Measurements from ENCODE around the gene GNG8. TPM values are rescaled to one million over a fixed set of nuclear protein-coding genes. Genes with fewer than 3 reads are reported as not detected.

The GNG8 gene
- total and polyA plus RNA-seq, 5 donors from 2014 or later, result 6.8 to 15.7 (median 8.6) TPM; not detected in 2

DNA sequence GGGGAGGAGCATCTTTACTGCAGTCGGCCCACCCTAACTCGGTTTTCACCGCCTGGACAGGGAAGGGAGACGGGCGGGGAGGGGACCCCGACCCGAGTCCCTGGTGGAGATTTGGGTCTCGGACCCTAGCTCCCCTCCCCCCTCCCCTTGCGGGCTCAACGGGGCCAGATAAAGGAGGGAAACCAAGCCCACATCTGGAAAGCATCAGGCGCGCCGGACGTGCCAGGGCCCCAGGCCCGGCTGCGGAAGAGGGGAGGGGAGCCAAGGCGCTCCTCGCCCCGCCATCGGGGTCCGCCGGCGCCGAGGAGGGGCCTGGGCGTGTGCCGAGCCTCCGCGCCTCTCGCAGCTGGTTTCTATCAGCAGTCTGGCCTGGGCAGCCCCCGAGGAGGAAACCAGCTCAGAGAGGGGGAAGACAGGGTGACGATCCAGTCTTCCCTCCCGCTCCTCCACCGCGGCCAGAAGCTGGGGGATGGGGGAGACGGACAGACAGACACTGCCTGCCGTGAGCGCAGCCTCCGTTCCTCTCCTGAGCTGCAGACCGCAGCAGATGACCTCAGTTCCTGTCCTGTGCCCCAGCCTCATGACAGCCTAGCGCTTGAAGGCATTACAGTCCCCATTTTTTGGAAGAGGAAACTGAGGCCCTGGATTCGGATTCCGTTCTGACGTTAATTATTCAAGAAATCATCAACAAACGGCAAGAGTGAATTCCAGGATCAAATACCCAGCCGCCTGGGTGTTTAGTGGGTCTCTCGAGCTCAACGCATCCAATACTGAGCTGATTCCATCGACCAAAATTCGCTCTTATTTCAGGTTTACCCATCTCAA lies 3.6 kb upstream of the GNG8 start:
- Mint-ChIP-seq H3K4me3 (peak overlapping the region; percentile 9 to 73 (median 62)), H3K27ac (no peak overlapping the region), H3K27me3 (peaks cover 35% of the 10 kb centered on the region), H3K9me3 (no peaks in the 10 kb centered on the region), H3K4me1 (peaks cover 0 to 10% (median under 1%) of the 10 kb centered on the region in 4 donors), H3K36me3 (no peaks in the 10 kb centered on the region)
- Histone ChIP-seq H3K36me3 (ENCODE audit: control insufficient read depth, insufficient read depth, low read length) (no peaks in the 10 kb centered on the region), H3K4me3 (ENCODE audit: low read depth, low read length) (no peak overlapping the region), H3K4me1 (ENCODE audit: control insufficient read depth, insufficient read depth, low read length, poor library complexity, severe bottlenecking) (peaks cover 41% of the 10 kb centered on the region), H3K27me3 (ENCODE audit: control insufficient read depth, insufficient read depth, low read length) (peaks cover 5% of the 10 kb centered on the region), H3K9me3 (ENCODE audit: control insufficient read depth in 2 of 2, low read length in 2 of 2) (no peaks in the 10 kb centered on the region), H3K27ac (ENCODE audit: insufficient read depth, low read length, poor library complexity, severe bottlenecking) (peak overlapping the region; percentile 65)
- DNase-seq (peak in 1 of 3 donors; percentile 48), ATAC-seq (ENCODE audit: low read depth in 2 of 2) (no peak)

DNA sequence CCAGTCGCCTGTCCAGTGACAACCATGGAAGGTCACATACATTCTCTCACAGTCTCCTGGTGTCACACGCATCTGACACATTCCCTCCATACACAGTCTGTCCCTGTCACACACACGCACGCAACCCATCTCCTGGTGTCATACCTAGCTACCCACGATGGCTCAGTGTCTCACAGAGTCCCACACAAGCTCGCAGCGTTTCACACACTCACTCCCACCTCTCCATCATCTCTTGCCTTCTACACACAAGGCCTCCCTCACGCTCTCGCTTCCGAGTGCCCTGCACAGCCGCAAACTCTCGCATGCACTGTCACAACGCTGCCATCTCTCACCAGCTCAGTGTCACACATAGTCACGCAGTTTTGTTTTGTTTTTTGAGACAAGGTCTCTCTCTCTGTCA lies 1.2 kb upstream of the GNG8 start:
- Mint-ChIP-seq H3K9me3 (no peaks in the 10 kb centered on the region), H3K4me1 (peaks cover 0 to 28% (median 11%) of the 10 kb centered on the region in 4 donors), H3K27me3 (peaks cover 24% of the 10 kb centered on the region), H3K4me3 (no peak overlapping the region), H3K36me3 (no peaks in the 10 kb centered on the region), H3K27ac (no peak overlapping the region)
- no peak overlapping the region for H3K4me3 ChIP-seq (ENCODE audit: low read depth, low read length)
- ATAC-seq (ENCODE audit: low read depth in 2 of 2) (no peak), DNase-seq (peak in 1 of 3 donors; percentile 60)
- peaks cover 57% of the 10 kb centered on the region for H3K4me1 ChIP-seq (ENCODE audit: control insufficient read depth, insufficient read depth, low read length, poor library complexity, severe bottlenecking)
- H3K9me3 ChIP-seq (ENCODE audit: control insufficient read depth in 2 of 2, low read length in 2 of 2), result no peaks in the 10 kb centered on the region
- H3K27me3 ChIP-seq (ENCODE audit: control insufficient read depth, insufficient read depth, low read length), result peaks cover 3% of the 10 kb centered on the region
- no peaks in the 10 kb centered on the region for H3K36me3 ChIP-seq (ENCODE audit: control insufficient read depth, insufficient read depth, low read length)
- no peak overlapping the region for H3K27ac ChIP-seq (ENCODE audit: insufficient read depth, low read length, poor library complexity, severe bottlenecking)

DNA sequence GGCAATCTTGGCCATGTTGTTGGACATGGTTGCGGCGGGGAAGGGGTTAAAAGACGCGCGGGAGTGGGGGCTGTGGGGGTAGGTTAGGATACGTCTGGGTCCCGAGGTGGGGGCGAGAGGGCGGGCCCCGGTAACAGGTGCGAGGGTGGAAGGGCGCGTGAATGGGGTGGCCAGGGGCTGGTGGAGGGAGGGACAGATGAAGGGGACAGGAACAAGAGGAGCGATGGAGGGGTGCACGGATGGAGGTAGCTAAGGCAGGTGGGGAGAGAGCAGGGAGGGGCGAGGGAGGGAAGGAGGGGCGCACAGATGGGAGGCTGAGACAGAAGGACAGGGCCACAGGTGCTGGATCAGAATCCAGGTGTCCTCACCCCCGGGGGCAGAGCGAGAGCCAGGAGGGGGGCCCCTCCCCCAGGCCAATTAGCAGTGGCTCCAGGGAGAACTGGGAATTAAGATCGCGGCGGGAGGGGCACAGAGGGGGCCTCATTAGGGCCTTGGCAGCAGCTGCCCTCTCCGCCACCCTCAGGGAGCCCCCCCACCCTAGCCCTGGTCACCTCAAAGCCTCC lies 1.3 kb downstream of the GNG8 start:
- Mint-ChIP-seq H3K4me3 (peak overlapping the region; percentile 34 to 89 (median 72)), H3K36me3 (no peaks in the 10 kb centered on the region), H3K4me1 (peaks cover 0 to 31% (median 11%) of the 10 kb centered on the region in 4 donors), H3K27ac (peak overlapping the region in 2 of 3 donors; percentile 44 to 91), H3K27me3 (peaks cover 10% of the 10 kb centered on the region), H3K9me3 (no peaks in the 10 kb centered on the region)
- Histone ChIP-seq H3K9me3 (ENCODE audit: control insufficient read depth in 2 of 2, low read length in 2 of 2) (no peaks in the 10 kb centered on the region), H3K4me3 (ENCODE audit: low read depth, low read length) (no peak overlapping the region), H3K27me3 (ENCODE audit: control insufficient read depth, insufficient read depth, low read length) (peaks cover under 1% of the 10 kb centered on the region), H3K36me3 (ENCODE audit: control insufficient read depth, insufficient read depth, low read length) (no peaks in the 10 kb centered on the region), H3K27ac (ENCODE audit: insufficient read depth, low read length, poor library complexity, severe bottlenecking) (peak overlapping the region; percentile 61), H3K4me1 (ENCODE audit: control insufficient read depth, insufficient read depth, low read length, poor library complexity, severe bottlenecking) (peaks cover 55% of the 10 kb centered on the region)
- DNase-seq (no peak), ATAC-seq (ENCODE audit: low read depth in 2 of 2) (no peak)

DNA sequence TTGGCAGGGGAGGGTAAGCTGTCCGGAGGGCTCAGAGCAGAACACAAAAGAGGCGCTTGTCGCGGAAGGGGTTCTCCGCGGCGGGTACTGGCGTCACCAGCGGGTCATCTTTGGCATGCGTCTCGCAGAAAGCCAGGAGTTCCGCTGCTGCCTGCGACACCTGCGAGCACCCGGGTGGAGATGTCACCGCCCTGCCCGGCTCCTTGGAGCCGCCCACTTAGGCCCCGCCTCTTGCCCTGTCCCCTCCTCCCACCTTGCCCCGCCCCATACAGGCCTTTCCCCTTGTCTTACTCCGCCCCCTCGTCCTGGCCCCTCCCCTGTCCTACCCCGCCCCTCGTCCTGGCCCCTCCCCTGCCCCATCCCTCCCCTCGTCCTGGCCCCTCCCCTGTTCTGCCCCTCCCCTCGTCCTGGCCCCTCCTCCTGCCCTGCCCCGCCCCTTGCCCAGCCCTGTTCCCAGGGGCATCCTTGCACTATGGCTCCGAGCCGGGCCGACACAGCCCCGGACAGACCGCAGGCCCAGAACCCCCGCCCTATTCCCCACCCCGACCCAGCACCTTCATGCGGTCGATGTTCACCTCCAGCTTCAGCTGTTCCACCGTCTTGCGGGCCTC lies 1.9 kb downstream of the GNG8 start:
- ATAC-seq (ENCODE audit: low read depth in 2 of 2), result peak; percentile 72 to 73
- Histone ChIP-seq H3K27me3 (ENCODE audit: control insufficient read depth, insufficient read depth, low read length) (no peaks in the 10 kb centered on the region), H3K4me3 (ENCODE audit: low read depth, low read length) (peak overlapping the region; percentile 72), H3K36me3 (ENCODE audit: control insufficient read depth, insufficient read depth, low read length) (no peaks in the 10 kb centered on the region), H3K9me3 (ENCODE audit: control insufficient read depth in 2 of 2, low read length in 2 of 2) (no peaks in the 10 kb centered on the region), H3K27ac (ENCODE audit: insufficient read depth, low read length, poor library complexity, severe bottlenecking) (peak overlapping the region; percentile 73), H3K4me1 (ENCODE audit: control insufficient read depth, insufficient read depth, low read length, poor library complexity, severe bottlenecking) (peaks cover 49% of the 10 kb centered on the region)
- Mint-ChIP-seq H3K4me1 (peaks cover 0 to 36% (median 11%) of the 10 kb centered on the region in 4 donors), H3K27ac (peak overlapping the region in 2 of 3 donors; percentile 95 to 96), H3K4me3 (peak overlapping the region; percentile 67 to 89 (median 85)), H3K36me3 (no peaks in the 10 kb centered on the region), H3K9me3 (no peaks in the 10 kb centered on the region), H3K27me3 (peaks cover 10% of the 10 kb centered on the region)
- DNase-seq, result peak; percentile 91 to 94 (median 93)

DNA sequence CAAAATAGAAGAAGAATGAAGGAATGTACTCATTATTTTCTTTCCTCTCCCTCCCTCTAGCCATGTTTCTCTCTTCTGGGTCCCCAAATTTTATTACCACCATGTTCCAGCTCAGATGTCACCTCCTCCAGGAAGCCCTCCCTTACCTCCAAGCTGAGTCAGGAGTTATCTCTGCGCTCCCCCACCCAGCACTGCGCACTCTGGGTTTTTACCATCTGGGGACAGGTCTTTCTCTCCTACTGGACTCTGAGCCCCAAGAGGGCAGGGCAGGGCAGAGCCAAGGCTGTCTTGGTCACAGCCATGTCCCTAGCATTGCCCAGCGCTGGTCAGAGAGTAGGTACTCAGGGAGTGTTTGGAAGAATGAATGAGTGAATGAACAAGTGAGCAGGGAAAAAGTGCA lies 2.9 kb downstream of the GNG8 start:
- peaks cover 39% of the 10 kb centered on the region for H3K4me1 ChIP-seq (ENCODE audit: control insufficient read depth, insufficient read depth, low read length, poor library complexity, severe bottlenecking)
- H3K27me3 Mint-ChIP-seq, result peaks cover 10% of the 10 kb centered on the region
- H3K4me1 Mint-ChIP-seq, result peaks cover 0 to 46% (median 13%) of the 10 kb centered on the region in 4 donors
- no peak for ATAC-seq (ENCODE audit: low read depth in 2 of 2)
- H3K36me3 ChIP-seq (ENCODE audit: control insufficient read depth, insufficient read depth, low read length), result no peaks in the 10 kb centered on the region
- H3K27ac ChIP-seq (ENCODE audit: insufficient read depth, low read length, poor library complexity, severe bottlenecking), result peak overlapping the region; percentile 73
- H3K4me3 ChIP-seq (ENCODE audit: low read depth, low read length), result peak overlapping the region; percentile 72
- peak overlapping the region; percentile 83 to 96 (median 95) for H3K27ac Mint-ChIP-seq
- no peaks in the 10 kb centered on the region for H3K9me3 Mint-ChIP-seq
- no peaks in the 10 kb centered on the region for H3K9me3 ChIP-seq (ENCODE audit: control insufficient read depth in 2 of 2, low read length in 2 of 2)
- DNase-seq, result no peak
- no peaks in the 10 kb centered on the region for H3K36me3 Mint-ChIP-seq
- H3K27me3 ChIP-seq (ENCODE audit: control insufficient read depth, insufficient read depth, low read length), result no peaks in the 10 kb centered on the region
- H3K4me3 Mint-ChIP-seq, result peak overlapping the region; percentile 67 to 89 (median 78)

DNA sequence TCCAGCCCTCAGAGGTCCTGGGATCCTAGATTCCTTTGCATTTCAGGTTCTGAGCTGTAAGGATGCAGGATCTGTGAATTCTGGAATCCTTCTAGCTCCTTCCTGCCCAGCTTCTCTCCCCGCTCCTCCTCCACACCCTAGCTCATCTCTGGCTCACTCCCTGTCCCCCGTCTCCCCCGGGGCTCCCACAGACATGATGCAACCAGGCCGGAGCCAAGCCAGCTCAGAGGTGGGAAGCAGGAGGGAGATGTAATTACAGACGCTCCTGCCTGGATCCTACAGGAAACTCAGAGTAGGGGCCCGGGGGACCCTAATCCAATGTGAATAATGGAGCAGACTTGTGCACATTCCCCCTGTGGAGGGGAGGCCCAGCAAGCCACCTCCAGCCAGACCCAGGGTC lies 4.5 kb downstream of the GNG8 start:
- DNase-seq, result no peak
- Mint-ChIP-seq H3K27ac (no peak overlapping the region), H3K36me3 (no peaks in the 10 kb centered on the region), H3K9me3 (no peaks in the 10 kb centered on the region), H3K4me1 (peaks cover 0 to 58% (median 17%) of the 10 kb centered on the region in 4 donors), H3K27me3 (peaks cover 10% of the 10 kb centered on the region), H3K4me3 (peak overlapping the region in 2 of 4 donors; percentile 29 to 56)
- no peak overlapping the region for H3K27ac ChIP-seq (ENCODE audit: insufficient read depth, low read length, poor library complexity, severe bottlenecking)
- no peaks in the 10 kb centered on the region for H3K9me3 ChIP-seq (ENCODE audit: control insufficient read depth in 2 of 2, low read length in 2 of 2)
- ATAC-seq (ENCODE audit: low read depth in 2 of 2), result no peak
- H3K27me3 ChIP-seq (ENCODE audit: control insufficient read depth, insufficient read depth, low read length), result no peaks in the 10 kb centered on the region
- H3K4me1 ChIP-seq (ENCODE audit: control insufficient read depth, insufficient read depth, low read length, poor library complexity, severe bottlenecking), result peaks cover 32% of the 10 kb centered on the region
- no peaks in the 10 kb centered on the region for H3K36me3 ChIP-seq (ENCODE audit: control insufficient read depth, insufficient read depth, low read length)
- no peak overlapping the region for H3K4me3 ChIP-seq (ENCODE audit: low read depth, low read length)

DNA sequence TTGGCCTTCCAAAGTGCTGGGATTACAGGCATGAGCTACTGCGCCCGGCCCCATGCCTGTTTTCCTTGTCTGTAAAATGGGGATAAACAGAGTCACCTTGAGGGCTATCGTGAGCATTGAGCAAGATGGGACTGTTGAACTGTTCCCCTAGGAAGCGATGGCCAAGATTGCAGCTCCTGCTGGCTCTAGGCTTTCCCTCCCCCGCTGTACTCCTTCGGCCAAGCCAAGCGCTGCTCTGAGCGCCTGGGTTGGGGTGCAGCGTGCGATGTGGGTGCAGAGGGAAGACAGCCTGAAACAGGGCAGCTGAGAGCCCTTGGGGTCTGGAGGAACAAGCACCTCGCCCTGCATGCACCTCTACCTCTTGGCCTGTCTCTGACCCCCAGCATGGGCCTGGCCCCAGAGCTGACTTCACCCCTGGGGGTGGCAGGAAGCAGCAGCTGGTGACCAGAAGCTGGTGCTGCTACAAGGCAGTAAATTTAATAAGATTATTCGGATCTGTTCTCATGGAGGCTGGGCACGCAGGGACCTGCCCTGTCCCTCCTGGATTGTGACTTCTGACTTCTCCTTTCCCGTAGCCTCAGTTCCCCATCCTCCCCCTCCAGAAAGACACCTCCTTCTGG lies 5.3 kb downstream of the GNG8 start:
- peaks cover 0 to 62% (median 17%) of the 10 kb centered on the region in 4 donors for H3K4me1 Mint-ChIP-seq
- H3K4me3 Mint-ChIP-seq, result peak overlapping the region in 1 of 4 donors; percentile 15
- peaks cover 10% of the 10 kb centered on the region for H3K27me3 Mint-ChIP-seq
- H3K36me3 ChIP-seq (ENCODE audit: control insufficient read depth, insufficient read depth, low read length), result no peaks in the 10 kb centered on the region
- no peak overlapping the region for H3K27ac ChIP-seq (ENCODE audit: insufficient read depth, low read length, poor library complexity, severe bottlenecking)
- peak overlapping the region in 1 of 3 donors; percentile 43 for H3K27ac Mint-ChIP-seq
- no peaks in the 10 kb centered on the region for H3K9me3 Mint-ChIP-seq
- no peaks in the 10 kb centered on the region for H3K27me3 ChIP-seq (ENCODE audit: control insufficient read depth, insufficient read depth, low read length)
- DNase-seq (no peak), ATAC-seq (ENCODE audit: low read depth in 2 of 2) (no peak)
- no peaks in the 10 kb centered on the region for H3K9me3 ChIP-seq (ENCODE audit: control insufficient read depth in 2 of 2, low read length in 2 of 2)
- peaks cover 24% of the 10 kb centered on the region for H3K4me1 ChIP-seq (ENCODE audit: control insufficient read depth, insufficient read depth, low read length, poor library complexity, severe bottlenecking)
- no peak overlapping the region for H3K4me3 ChIP-seq (ENCODE audit: low read depth, low read length)
- no peaks in the 10 kb centered on the region for H3K36me3 Mint-ChIP-seq

Measured in CD4-positive, CD25-positive, alpha-beta regulatory T cell (primary cell).